ENCODE results near the gene CTBP1. TPM values are rescaled to one million over a fixed set of nuclear protein-coding genes. Genes with fewer than 3 reads are reported as not detected.

CTBP1 gene
- total and polyA plus RNA-seq, 9 of the 15 experiments (the other 6 are each of a cell fraction or from before 2014, with no cell fraction given) = 14.5 to 162 (median 68.2) TPM

DNA sequence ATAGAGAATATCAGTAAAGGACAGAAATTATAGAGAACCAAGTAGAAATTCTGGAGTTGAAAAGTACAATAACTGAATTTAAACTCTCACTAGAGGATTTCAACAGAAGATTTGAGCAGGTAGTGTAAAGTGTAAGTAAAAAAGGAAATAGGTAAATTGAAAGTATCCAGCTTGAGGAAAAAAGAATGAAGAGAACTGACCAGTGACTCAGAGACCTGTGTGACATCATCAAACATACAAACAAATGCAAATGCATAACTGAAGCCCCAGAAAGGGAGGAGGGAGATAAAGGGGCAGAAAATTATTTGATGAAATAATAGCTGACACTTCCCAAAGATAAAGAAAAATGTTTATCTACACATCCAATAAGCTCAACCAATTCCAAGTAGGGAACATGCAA is 68.3 kb downstream of the CTBP1 start:
- peaks cover 8% of the 10 kb centered on the region for H3K9me3 ChIP-seq (replicated peaks; ENCODE audit: control insufficient read depth, insufficient read depth, low read depth, low read length)
- no peak overlapping the region for H3K4me3 ChIP-seq
- intact Hi-C loops (cut with micrococcal nuclease) (no loop called here), in situ Hi-C loops (cut with MboI) (no loop called here)
- no peak overlapping the region for H3K4me2 ChIP-seq (ENCODE audit: insufficient read depth, low read length)
- no peaks in the 10 kb centered on the region for H3K9me1 ChIP-seq (ENCODE audit: control insufficient read depth, insufficient read depth, low read length)
- ChIA-PET POLR2A (no interaction called here), CTCF (ENCODE audit: low intra/inter-chr PET ratio) (no interaction called here)
- FAIRE-seq (no peak), ATAC-seq (no peak), DNase-seq (ENCODE audit: extremely low read depth in 1 of 4, low spot score in 3 of 4) (no peak)
- H3K79me2 ChIP-seq (ENCODE audit: control insufficient read depth, insufficient read depth, low read length) = no peaks in the 10 kb centered on the region
- H3K27ac ChIP-seq (ENCODE audit: extremely low read depth, low read depth, low read length) = no peak overlapping the region
- H3K4me1 ChIP-seq (replicated peaks in 1 of 2; ENCODE audit: control insufficient read depth in 2 of 2, insufficient read depth in 2 of 2, low read length in 2 of 2) = peaks cover 9 to 25% of the 10 kb centered on the region in 2 experiments; a peak in 4 of 5 replicates
- no peaks in the 10 kb centered on the region for H4K20me1 ChIP-seq (replicated peaks; ENCODE audit: control insufficient read depth, insufficient read depth, low read length)
- H3K27me3 ChIP-seq (ENCODE audit: control insufficient read depth in 2 of 2, insufficient read depth in 2 of 2, low read length in 2 of 2) = no peaks in the 10 kb centered on the region; a peak in 1 of 5 replicates
- no peaks in the 10 kb centered on the region for H3K36me3 ChIP-seq (ENCODE audit: control insufficient read depth, insufficient read depth, low read length)
- H3K9ac ChIP-seq (ENCODE audit: insufficient read depth in 1 of 2, low read depth in 2 of 2, low read length in 2 of 2) = no peak overlapping the region
- H2AFZ ChIP-seq (ENCODE audit: low read depth, low read length) = no peak overlapping the region
- no TSS peak for BruUV-seq (replicated peaks)
- TF ChIP-seq RAD21 (CRISPR knock-in tag; conservative IDR thresholded peaks at IDR 0.05 in 1 of 2, IDR thresholded peaks at IDR 0.05 in 1 of 2) = no peak
- TF ChIP-seq SP1 (CRISPR knock-in tag; IDR thresholded peaks at IDR 0.05) = no peak
- TF ChIP-seq SUPT5H (IDR thresholded peaks at IDR 0.05) = no peak
- TF ChIP-seq IRF9 (tag; IDR thresholded peaks at IDR 0.05) = no peak
- no peak for TF ChIP-seq JUND (IDR thresholded peaks at IDR 0.05; ENCODE audit: borderline replicate concordance, low read depth, low read length)
- TF ChIP-seq JUND (tag; IDR thresholded peaks at IDR 0.05; ENCODE audit: borderline replicate concordance, low read depth, low read length) = no peak
- TF ChIP-seq PCBP2 (IDR thresholded peaks at IDR 0.05; ENCODE audit: low read depth, low read length, poor library complexity, severe bottlenecking) = no peak
- TF ChIP-seq BCL6 (CRISPR knock-in tag; IDR thresholded peaks at IDR 0.05) = no peak
- TF ChIP-seq FOXP4 (CRISPR knock-in tag; IDR thresholded peaks at IDR 0.05; ENCODE audit: borderline replicate concordance) = no peak
- TF ChIP-seq TFAP4 (CRISPR knock-in tag; IDR thresholded peaks at IDR 0.05; ENCODE audit: borderline replicate concordance) = no peak
- TF ChIP-seq ARNT (IDR thresholded peaks at IDR 0.05) = no peak

Measured in K562 (cell line).